IPS-11a (cell line): ENCODE results near the gene DIPK1B.
"Not testable (repeated sequence)": the region's sequence is repeated elsewhere in the genome, so short reads cannot be mapped to it uniquely, and the experiment has no call there.

Experiments used
- H3K4me3 ChIP-seq: one replicate; pipeline ENCODE4 v1.5.1; 2013; ENCODE audit warnings: low read depth, low read length, control low read depth

Gene DIPK1B

GRCh38 chr9:136697821-136698526, 14.4 kb upstream of the DIPK1B start:
- H3K4me3 ChIP-seq = no peak overlapping the region

GRCh38 chr9:136698635-136699246, 13.6 kb upstream of the DIPK1B start:
- no peak overlapping the region for H3K4me3 ChIP-seq

DNA sequence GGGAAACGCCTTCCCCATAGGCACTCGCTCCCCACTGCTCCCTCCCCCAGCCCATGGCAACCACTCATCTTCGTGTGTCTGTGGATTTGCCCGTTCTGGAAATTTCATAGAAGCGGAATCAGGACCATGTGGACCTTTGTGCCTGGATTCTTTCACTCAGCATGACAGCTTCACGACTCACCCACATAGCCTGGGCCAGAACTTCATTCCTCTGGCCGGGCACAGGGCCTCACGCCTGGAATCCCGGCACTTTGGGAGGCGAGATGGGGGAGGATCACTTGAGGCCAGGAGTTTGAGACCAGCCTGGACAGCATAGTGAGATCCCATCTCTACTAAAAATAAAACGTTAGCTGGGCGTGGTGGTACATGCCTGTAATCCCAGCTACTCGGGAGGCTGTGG, 12.1 kb upstream of the DIPK1B start:
- H3K4me3 ChIP-seq = no peak overlapping the region

GRCh38 chr9:136700959-136701667, 11.3 kb upstream of the DIPK1B start:
- no peak overlapping the region for H3K4me3 ChIP-seq

DNA sequence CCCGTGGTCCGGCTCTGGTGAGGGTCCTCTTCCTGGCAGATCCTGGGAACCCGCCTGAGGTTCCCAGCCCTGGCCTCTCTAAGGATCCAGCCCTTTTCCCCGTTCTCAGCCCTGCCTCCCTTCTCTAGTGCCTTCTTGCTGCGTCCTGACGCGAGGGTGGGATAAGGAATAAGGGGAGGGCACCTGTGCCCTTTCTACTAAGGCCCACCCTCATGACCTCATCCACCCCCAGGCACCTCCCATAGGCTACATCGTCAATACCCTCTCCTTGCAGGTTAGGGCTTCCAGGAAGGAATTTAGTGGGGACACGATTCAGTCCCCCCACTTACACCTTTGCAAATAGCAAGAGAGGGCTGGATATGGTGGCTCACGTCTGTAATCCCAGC, 10.7 kb upstream of the DIPK1B start:
- H3K4me3 ChIP-seq = no peak overlapping the region

DNA sequence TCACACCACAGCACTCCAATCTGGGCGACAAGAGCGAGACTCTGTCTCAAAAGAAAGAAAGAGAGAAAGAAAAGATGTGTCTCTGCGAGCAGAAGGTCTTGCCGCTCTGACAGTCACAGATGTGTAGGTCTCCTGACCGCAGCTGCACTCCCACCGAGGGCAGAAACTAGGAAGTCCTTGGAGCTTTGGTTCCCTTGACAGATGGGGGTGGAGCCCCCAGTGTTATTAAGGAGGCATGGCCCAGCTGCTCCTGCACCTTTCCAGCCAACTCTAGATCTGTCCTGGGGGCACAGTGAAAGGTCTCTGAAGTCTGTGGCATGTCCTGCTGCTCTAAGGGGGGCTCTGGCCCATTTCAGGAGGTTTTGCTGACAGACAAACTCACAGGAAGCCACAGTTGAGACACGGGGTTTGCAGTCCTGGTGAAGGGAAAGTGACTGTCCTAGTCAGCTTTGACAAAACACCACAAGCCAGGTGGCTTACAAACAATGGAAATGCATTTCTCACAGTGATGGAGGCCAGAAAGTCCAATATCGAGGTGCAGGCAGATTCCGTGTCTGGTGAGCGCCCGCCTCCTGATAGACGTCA, 9.0 kb upstream of the DIPK1B start:
- no peak overlapping the region for H3K4me3 ChIP-seq

GRCh38 chr9:136704741-136705140, 7.6 kb upstream of the DIPK1B start:
- H3K4me3 ChIP-seq = not testable (repeated sequence)

DNA sequence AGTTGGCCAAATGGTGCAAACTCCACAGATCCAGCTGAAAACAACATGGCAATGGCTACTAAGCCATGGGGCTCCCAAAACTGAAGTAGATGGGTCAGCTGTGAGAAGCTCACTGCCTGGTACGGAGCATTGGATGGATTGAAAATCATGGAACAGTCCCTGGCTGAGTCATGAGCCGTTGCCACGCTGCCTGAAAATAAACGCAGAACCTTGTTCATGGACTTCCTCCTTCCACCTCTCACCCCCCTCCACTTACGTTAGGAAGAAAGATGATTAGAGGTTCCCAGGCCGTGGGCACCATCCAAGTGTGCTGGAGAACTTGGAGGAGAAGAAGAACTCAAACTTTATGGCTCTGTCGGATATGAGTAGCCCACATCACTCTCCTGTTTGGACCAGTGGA, 6.8 kb upstream of the DIPK1B start:
- no peak overlapping the region for H3K4me3 ChIP-seq

DNA sequence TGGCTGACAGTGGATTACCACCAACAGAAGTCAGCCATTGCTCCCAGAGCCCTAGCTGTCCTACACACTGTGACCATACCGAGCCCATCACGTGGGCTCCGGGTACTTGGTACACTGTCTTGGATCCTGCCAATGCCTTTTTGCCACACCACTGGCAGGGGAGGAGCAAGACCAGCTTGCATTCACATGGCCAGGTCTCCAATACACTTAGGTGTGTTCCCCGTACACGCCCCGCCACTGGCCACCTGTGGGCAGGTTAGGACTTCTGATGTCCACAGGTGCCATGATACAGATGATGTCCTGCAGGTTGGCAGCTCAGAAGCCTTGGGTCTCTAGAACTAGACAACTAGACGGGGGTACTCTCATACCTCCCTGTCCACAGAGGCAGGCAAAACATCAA, 5.4 kb upstream of the DIPK1B start:
- H3K4me3 ChIP-seq = no peak overlapping the region

GRCh38 chr9:136707849-136708517, 4.4 kb upstream of the DIPK1B start:
- no peak overlapping the region for H3K4me3 ChIP-seq

- no peak overlapping the region for H3K4me3 ChIP-seq
Observed at GRCh38 chr9:136709454-136710109, 2.8 kb upstream of the DIPK1B start.

DNA sequence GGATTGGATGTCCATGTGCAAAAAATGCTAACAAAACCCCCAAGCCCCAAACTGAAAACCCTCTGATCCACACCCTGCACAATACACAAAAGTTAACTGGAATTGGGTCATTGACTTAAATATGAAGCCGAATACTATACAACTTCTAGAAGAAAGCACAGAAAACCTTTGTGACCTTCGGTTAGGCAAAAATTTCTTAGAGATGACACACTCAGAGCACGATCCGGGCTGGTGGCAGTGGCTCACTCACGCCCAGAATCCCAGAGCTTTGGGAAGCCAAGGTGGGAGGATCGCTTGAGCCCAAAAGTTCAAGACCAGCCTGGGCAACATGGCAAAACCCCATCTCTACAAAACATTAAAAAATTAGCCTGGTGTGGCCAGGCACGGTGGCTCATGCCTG, 1.8 kb upstream of the DIPK1B start:
- H3K4me3 ChIP-seq = no peak overlapping the region

DNA sequence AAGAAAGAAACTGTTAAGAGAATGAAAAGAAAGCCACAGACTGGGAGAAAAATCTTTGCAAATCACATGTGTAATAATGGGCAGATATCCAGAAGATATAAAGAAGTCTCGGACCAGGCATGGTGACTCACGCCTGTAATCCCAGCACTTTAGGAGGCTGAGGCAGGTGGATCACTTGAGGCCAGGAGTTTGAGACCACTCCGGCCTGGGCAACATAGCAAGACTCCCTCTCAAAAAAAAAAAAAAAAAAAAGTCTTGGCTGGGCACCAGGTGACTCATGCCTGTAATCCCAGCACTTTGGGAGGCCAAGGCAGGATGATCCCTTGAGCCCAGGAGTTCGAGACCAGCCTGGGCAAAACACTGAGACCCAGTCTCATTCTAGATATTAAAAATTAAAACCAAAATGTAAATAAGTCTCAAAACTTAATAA, 1.1 kb upstream of the DIPK1B start:
- not testable (repeated sequence) for H3K4me3 ChIP-seq

DNA sequence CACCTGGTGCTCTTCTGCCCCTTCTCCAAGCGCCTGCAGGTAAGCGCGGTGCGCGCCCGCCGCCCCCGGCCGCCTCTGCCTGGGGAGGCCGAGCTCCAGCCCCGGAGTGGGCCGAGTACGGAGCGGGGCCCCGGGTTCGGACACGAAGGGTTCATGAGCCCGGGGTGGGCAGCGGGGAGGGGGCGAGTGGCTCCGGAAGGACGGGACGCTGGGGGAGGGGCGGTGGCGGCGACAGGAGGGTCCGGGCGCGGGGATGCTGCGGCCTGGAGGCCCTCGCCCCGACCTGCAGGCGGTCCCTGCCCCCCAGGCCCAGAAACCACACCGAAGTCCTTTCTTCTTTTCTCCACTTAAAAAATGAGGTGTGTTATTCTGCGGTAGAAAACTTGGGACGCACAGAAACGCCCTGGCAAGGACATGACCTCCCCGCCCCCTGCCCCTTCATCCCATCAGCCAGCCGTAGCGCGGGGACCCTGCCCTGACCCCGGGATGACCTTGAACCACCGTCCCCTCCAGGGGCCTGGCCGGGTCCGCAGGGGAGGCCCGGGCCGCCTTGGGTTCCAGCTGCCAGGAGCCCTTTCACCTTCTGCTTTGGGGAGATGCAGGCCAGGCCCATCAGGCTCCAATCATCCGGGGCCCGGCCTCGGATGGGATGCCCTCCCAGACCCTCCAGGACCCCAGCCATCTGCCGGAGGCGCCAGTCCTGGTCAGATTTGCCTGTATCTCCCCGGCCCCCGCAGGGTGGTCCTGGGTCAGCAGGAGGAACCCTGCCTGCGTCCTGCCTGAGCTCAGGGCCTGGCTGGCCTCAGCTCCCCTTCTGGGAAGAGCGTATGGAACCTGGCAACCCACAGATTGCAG, 545 bp downstream of the DIPK1B start:
- peak overlapping the region; percentile 57 for H3K4me3 ChIP-seq

DNA sequence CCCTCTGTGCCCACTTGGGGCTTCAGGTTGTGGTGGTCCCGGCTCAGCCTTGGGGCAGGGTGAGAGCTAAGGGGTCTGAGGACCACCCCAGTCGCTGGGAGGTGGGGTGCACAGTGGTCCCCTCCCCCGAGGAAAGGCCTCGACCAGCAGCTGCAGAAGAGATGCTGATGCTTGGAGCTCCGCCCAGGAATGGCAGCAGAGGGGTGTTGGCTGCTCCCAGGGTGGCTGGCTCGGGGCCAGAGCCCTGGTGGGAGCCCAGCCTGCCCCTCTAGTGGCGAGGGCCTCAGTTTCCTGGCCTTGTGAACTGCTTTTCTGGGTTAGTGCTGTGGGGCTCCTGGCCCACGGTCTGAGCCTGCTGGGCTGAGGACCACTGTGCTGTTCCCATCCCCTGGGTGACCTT, 1.2 kb downstream of the DIPK1B start:
- H3K4me3 ChIP-seq = no peak overlapping the region

- H3K4me3 ChIP-seq = no peak overlapping the region
Observed at GRCh38 chr9:136714096-136714892, 1.9 kb downstream of the DIPK1B start.

- H3K4me3 ChIP-seq = no peak overlapping the region
Observed at GRCh38 chr9:136714893-136715274, 2.5 kb downstream of the DIPK1B start.

GRCh38 chr9:136717399-136717798, 5.0 kb downstream of the DIPK1B start:
- no peak overlapping the region for H3K4me3 ChIP-seq
